Tibial nerve (tissue), 3 donors: ENCODE results near the gene LAMB4.
A peak's percentile ranks its signal among the peaks of the same experiment; 100 is the strongest.

ENCODE experiments used
- POLR2A ChIP-seq, 2 donors: fragments of 450-650 bp; IDR thresholded peaks; one replicate each; pipeline ENCODE4 v1.6.1; 2017; ENCODE audit warnings: antibody characterized with exemption in 2 of 2, mild to moderate bottlenecking in 2 of 2, moderate library complexity in 2 of 2
- TF ChIP-seq, protein P1 (sequence below), 5 experiments: fragments of 200-600 bp in 3 of 5; fragments of 450-650 bp in 2 of 5; sonication (generic) in 3 of 5; IDR thresholded peaks; one replicate each; pipeline ENCODE4 v1.5.1; 2016 to 2019; ENCODE audit warnings: antibody characterized with exemption in 5 of 5, mild to moderate bottlenecking in 3 of 5, moderate library complexity in 2 of 5

DNA sequence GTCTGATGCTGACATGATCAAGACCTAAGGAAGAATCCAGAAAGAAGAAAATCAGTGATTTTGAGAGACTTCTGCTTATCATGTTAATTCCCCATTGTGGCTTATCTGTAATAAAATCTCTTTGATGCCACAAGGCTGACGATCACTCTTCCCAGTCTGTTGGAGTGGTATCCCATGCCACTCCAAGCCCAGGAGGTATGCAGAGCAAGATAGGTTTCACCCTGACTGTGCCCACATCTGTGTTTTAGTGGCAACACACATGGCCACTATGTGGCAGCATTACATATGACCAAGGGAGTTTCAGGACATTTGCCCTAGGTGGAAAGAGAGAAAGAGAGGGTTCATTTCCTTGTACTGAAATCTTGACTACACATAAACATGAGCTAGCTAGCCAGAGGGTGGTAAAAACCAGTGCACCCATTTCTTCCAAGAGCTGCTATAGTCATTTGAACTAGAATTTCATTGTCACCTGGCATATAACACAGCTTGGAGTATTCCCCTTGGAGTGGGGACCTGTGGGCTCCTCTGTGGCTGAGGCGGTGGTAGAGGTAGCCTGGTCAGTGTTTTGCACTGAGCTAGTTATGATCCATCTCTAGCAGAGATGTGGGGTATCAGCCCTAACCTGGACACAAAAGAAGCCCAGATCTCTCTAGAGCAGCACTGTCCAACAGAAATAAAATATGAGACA, 20.8 kb downstream of the LAMB4 start:
- TF ChIP-seq POLR2A (IDR thresholded peaks at IDR 0.05), result no peak
- TF ChIP-seq, protein P1, sequence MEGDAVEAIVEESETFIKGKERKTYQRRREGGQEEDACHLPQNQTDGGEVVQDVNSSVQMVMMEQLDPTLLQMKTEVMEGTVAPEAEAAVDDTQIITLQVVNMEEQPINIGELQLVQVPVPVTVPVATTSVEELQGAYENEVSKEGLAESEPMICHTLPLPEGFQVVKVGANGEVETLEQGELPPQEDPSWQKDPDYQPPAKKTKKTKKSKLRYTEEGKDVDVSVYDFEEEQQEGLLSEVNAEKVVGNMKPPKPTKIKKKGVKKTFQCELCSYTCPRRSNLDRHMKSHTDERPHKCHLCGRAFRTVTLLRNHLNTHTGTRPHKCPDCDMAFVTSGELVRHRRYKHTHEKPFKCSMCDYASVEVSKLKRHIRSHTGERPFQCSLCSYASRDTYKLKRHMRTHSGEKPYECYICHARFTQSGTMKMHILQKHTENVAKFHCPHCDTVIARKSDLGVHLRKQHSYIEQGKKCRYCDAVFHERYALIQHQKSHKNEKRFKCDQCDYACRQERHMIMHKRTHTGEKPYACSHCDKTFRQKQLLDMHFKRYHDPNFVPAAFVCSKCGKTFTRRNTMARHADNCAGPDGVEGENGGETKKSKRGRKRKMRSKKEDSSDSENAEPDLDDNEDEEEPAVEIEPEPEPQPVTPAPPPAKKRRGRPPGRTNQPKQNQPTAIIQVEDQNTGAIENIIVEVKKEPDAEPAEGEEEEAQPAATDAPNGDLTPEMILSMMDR (IDR thresholded peaks at IDR 0.05), result peak in 4 of 5 experiments; percentile 14 to 35 (median 22)
